Testis (tissue), 3 donors: ENCODE data around the gene PTPRS. TPM values are rescaled to one million over a fixed set of nuclear protein-coding genes. Genes with fewer than 3 reads are reported as not detected.

Experiments
- DNase-seq: peaks from one replicate; pipeline ENCODE4 v3.0.0-alpha.2; 2019
- H3K27ac ChIP-seq, 2 donors: fragments of 200-600 bp; sonication (generic); one replicate each; pipeline ENCODE4 v1.5.1; 2019
- H3K27me3 ChIP-seq: fragments of 200-600 bp; sonication (generic); one replicate; pipeline ENCODE4 v1.5.1; 2019
- H3K36me3 ChIP-seq: fragments of 200-600 bp; sonication (generic); one replicate; pipeline ENCODE4 v1.5.1; 2017; ENCODE audit warnings: low read depth; ENCODE audit errors: missing control alignments
- H3K4me1 ChIP-seq: fragments of 200-600 bp; sonication (generic); one replicate; pipeline ENCODE4 v1.5.1; 2019
- H3K4me3 ChIP-seq, 2 donors: fragments of 200-600 bp; sonication (generic); one replicate each; pipeline ENCODE4 v1.5.1; 2017 to 2019
- H3K9me3 ChIP-seq: fragments of 200-600 bp; sonication (generic); one replicate; pipeline ENCODE4 v1.5.1; 2017
- CTCF ChIP-seq, 3 experiments: fragments of 450-650 bp in 2 of 3; fragments of 200-600 bp in 1 of 3; sonication (generic) in 1 of 3; IDR thresholded peaks; one replicate each; pipeline ENCODE4 v1.5.1; 2016 to 2019; ENCODE audit warnings: antibody characterized with exemption in 3 of 3, mild to moderate bottlenecking in 2 of 3, moderate library complexity in 1 of 3
- POLR2A ChIP-seq: fragments of 450-650 bp; IDR thresholded peaks from one replicate; pipeline ENCODE4 v1.6.1; 2017; ENCODE audit warnings: antibody characterized with exemption, mild to moderate bottlenecking, moderate library complexity
- WGBS, 2 donors: methylation state at CpG; one replicate each; pipeline ENCODE4 v1.1.5; 2018; 5-methylcytosine and 5-hydroxymethylcytosine counted together
- intact Hi-C: fragments of 100-400 bp; cut with DNase I; formaldehyde crosslinking; loops from one replicate; pipeline ENCODE4 v1.15.1; 2023; ENCODE audit warnings: low total_unique reads
- polyA plus RNA-seq: library from polyadenylated mRNA; stranded (reverse); fragments of 350-450 nt; fragmentation: Illumina TruSeq; extraction: RNeasy Lipid Tissue Mini Kit (QIAGEN cat#74804); gene quantifications from one replicate; pipeline ENCODE4 v1.2.3, GENCODE V29; 2014; ENCODE audit warnings: low read depth, low replicate concordance; ENCODE audit not compliant: insufficient read depth
- total RNA-seq, 2 donors: library from RNA; depleted of rRNA; stranded (reverse); fragments of >200 nt; gene quantifications; one replicate each; pipeline ENCODE4 v1.2.3, GENCODE V29; 2016

PTPRS gene
- total and polyA plus RNA-seq, 3 donors from 2014 or later, result 27.1 to 138 (median 85.6) TPM

GRCh38 chr19:5305163-5305562 is 35.4 kb downstream of the PTPRS start:
- intact Hi-C loops, result no loop called here

GRCh38 chr19:5304486-5304885 is 36.1 kb downstream of the PTPRS start:
- intact Hi-C loops, result no loop called here
- DNase-seq, result no peak
- Histone ChIP-seq H3K4me1 (no peaks in the 10 kb centered on the region), H3K27ac (no peak overlapping the region), H3K9me3 (no peaks in the 10 kb centered on the region), H3K27me3 (no peaks in the 10 kb centered on the region), H3K4me3 (no peak overlapping the region), H3K36me3 (no peaks in the 10 kb centered on the region)
- TF ChIP-seq POLR2A (no peak), CTCF (IDR thresholded peaks at IDR 0.05) (no peak)
- WGBS, 2 donors, result 84 to 92% methylated on average over 6 of the region's 6 CpGs

More at GRCh38 chr19:5305163-5305562, 35.4 kb downstream of the PTPRS start:
- Histone ChIP-seq H3K36me3 (no peaks in the 10 kb centered on the region), H3K27ac (no peak overlapping the region), H3K27me3 (no peaks in the 10 kb centered on the region), H3K9me3 (no peaks in the 10 kb centered on the region), H3K4me1 (no peaks in the 10 kb centered on the region), H3K4me3 (no peak overlapping the region)
- 83 to 90% methylated on average over 3 of the region's 3 CpGs for WGBS, 2 donors
- DNase-seq, result no peak
- TF ChIP-seq POLR2A (no peak), CTCF (IDR thresholded peaks at IDR 0.05) (no peak)

- TF ChIP-seq CTCF (IDR thresholded peaks at IDR 0.05), result no peak
- TF ChIP-seq POLR2A, result no peak
- Histone ChIP-seq H3K4me3 (no peak overlapping the region), H3K27me3 (no peaks in the 10 kb centered on the region), H3K27ac (no peak overlapping the region), H3K9me3 (no peaks in the 10 kb centered on the region), H3K36me3 (no peaks in the 10 kb centered on the region), H3K4me1 (no peaks in the 10 kb centered on the region)
- intact Hi-C loops, result no loop called here
- WGBS, 2 donors, result 89 to 92% methylated on average over 7 of the region's 7 CpGs
- DNase-seq, result no peak
Measured at GRCh38 chr19:5303208-5303607, 37.4 kb downstream of the PTPRS start.

GRCh38 chr19:5302396-5302795 is 38.2 kb downstream of the PTPRS start:
- no peak overlapping the region for H3K27ac ChIP-seq
- H3K4me3 ChIP-seq, result no peak overlapping the region
- peak; percentile 78 for DNase-seq
- H3K27me3 ChIP-seq, result no peaks in the 10 kb centered on the region
- WGBS, 2 donors, result 59 to 87% methylated on average over 5 to 9 of the region's 9 CpGs
- no peaks in the 10 kb centered on the region for H3K36me3 ChIP-seq
- intact Hi-C loops, result no loop called here
- TF ChIP-seq CTCF (IDR thresholded peaks at IDR 0.05), result no peak
- no peak for TF ChIP-seq POLR2A
- no peaks in the 10 kb centered on the region for H3K4me1 ChIP-seq
- no peaks in the 10 kb centered on the region for H3K9me3 ChIP-seq

- DNase-seq, result no peak
- Histone ChIP-seq H3K36me3 (no peaks in the 10 kb centered on the region), H3K9me3 (no peaks in the 10 kb centered on the region), H3K4me1 (no peaks in the 10 kb centered on the region), H3K27ac (no peak overlapping the region), H3K27me3 (no peaks in the 10 kb centered on the region), H3K4me3 (no peak overlapping the region)
- 94 to 100% methylated on average over 2 of the region's 2 CpGs for WGBS, 2 donors
- TF ChIP-seq POLR2A (no peak), CTCF (IDR thresholded peaks at IDR 0.05) (no peak)
- intact Hi-C loops, result no loop called here
Measured at GRCh38 chr19:5299137-5299536, 41.5 kb downstream of the PTPRS start.
